Upper lobe of left lung (tissue), 4 donors: ENCODE data around the gene HSDL1.

ENCODE experiments used
- CTCF ChIP-seq, 6 experiments: fragments of 450-650 bp in 4 of 6; fragments of 200-600 bp in 2 of 6; sonication (generic) in 2 of 6; IDR thresholded peaks; one replicate each; pipeline ENCODE4 v1.5.1; 2016 to 2019; ENCODE audit warnings: antibody characterized with exemption in 6 of 6
- POLR2A ChIP-seq, 4 donors: fragments of 450-650 bp; IDR thresholded peaks; one replicate each; pipeline ENCODE4 v1.5.1; 2016 to 2017; ENCODE audit warnings: antibody characterized with exemption in 4 of 4, mild to moderate bottlenecking in 2 of 4
- POLR2AphosphoS5 ChIP-seq, 2 donors: sonication (generic); formaldehyde crosslinking; IDR thresholded peaks; one replicate each; pipeline ENCODE4 v1.5.1; 2017; ENCODE audit warnings: antibody characterized with exemption in 2 of 2

- TF ChIP-seq CTCF (IDR thresholded peaks at IDR 0.05) (no peak), POLR2A (IDR thresholded peaks at IDR 0.05) (no peak), POLR2AphosphoS5 (IDR thresholded peaks at IDR 0.05) (no peak)
These were observed 62.9 kb downstream of the HSDL1 start for GRCh38 chr16:84082110-84082509.
